Left lung (tissue), 10 donors: ENCODE measurements around the gene CCDC181. TPM values are rescaled to one million over a fixed set of nuclear protein-coding genes. Genes with fewer than 3 reads are reported as not detected.

ENCODE experiments used
- ATAC-seq: fragments of 200-7000 bp; cut with Tn5 transposase; one replicate; pipeline ENCODE4 v1.9.1; 2020; ENCODE audit warnings: moderate library complexity
- DNase-seq, 4 donors: peaks; one replicate each; pipeline ENCODE4 v3.0.0-alpha.2; 2013 to 2020
- H3K27ac ChIP-seq, 2 donors: fragments of 200-600 bp; sonication (generic) in 1 of 2; one replicate each; pipeline versions ENCODE4 v1.5.0 to v1.8.0; 2020 to 2021
- H3K27me3 ChIP-seq, 2 donors: fragments of 200-600 bp; sonication (generic) in 1 of 2; one replicate each; pipeline versions ENCODE4 v1.5.0 to v1.8.0; 2020 to 2021
- H3K36me3 ChIP-seq, 2 donors: fragments of 200-600 bp; sonication (generic) in 1 of 2; one replicate each; pipeline versions ENCODE4 v1.5.0 to v1.8.0; 2020 to 2021
- H3K4me1 ChIP-seq, 2 donors: fragments of 200-600 bp; one replicate each; pipeline ENCODE4 v1.8.0; 2021
- H3K4me3 ChIP-seq, 2 donors: fragments of 200-600 bp; sonication (generic) in 1 of 2; one replicate each; pipeline versions ENCODE4 v1.5.0 to v1.8.0; 2020 to 2021; ENCODE audit warnings: mild to moderate bottlenecking in 1 of 2
- H3K9me3 ChIP-seq, 2 donors: fragments of 200-600 bp; sonication (generic) in 1 of 2; one replicate each; pipeline versions ENCODE4 v1.5.0 to v1.8.0; 2020 to 2021
- CTCF ChIP-seq, 2 donors: fragments of 200-600 bp; sonication (generic) in 1 of 2; IDR thresholded peaks; one replicate each; pipeline versions ENCODE4 v1.5.0 to v1.8.0; 2021; ENCODE audit warnings: antibody characterized with exemption in 2 of 2
- intact Hi-C, 2 donors: fragments of 100-400 bp; cut with DNase I; formaldehyde crosslinking; loops; one replicate each; pipeline versions ENCODE4 v1.11.2 to v1.14.2; 2022
- polyA plus RNA-seq, 6 donors: library from polyadenylated mRNA; unstranded; fragments of 120-200 nt; gene quantifications; one replicate each; pipeline ENCODE4 v1.2.1, GENCODE V29; 2013; ENCODE audit not compliant: insufficient read length in 6 of 6
- total RNA-seq, 2 donors: library from RNA; stranded (reverse); fragmentation: NEBNext Ultra II Directional; extraction: Animal tissue kit (Norgen Biotek cat#: 25700); gene quantifications; one replicate each; pipeline ENCODE4 v1.2.1, GENCODE V29; 2021
- donor health status: DM: no; HTN: yes; CAD: no.
- donor health status: DM: no; HTN: no; CAD: no.

CCDC181 gene
- total and polyA plus RNA-seq, 8 donors: 0.35 to 5.8 (median 3.8) TPM

- TF ChIP-seq CTCF (IDR thresholded peaks at IDR 0.05): no peak
- ATAC-seq: no peak
- DNase-seq: no peak
- intact Hi-C loops: no loop called here
- H3K4me1 ChIP-seq: no peaks in the 10 kb centered on the region
- H3K27ac ChIP-seq: no peak overlapping the region
- H3K9me3 ChIP-seq: no peaks in the 10 kb centered on the region
- no peak overlapping the region for H3K4me3 ChIP-seq
- H3K27me3 ChIP-seq: no peaks in the 10 kb centered on the region
- peaks cover 0 to 94% of the 10 kb centered on the region in 2 donors for H3K36me3 ChIP-seq
Measured at GRCh38 chr1:169381162-169381561, 46.1 kb downstream of the CCDC181 start.

- Histone ChIP-seq H3K9me3 (no peaks in the 10 kb centered on the region), H3K27me3 (no peaks in the 10 kb centered on the region), H3K4me3 (no peak overlapping the region), H3K27ac (no peak overlapping the region), H3K4me1 (peaks cover 9 to 42% of the 10 kb centered on the region in 2 donors), H3K36me3 (peaks cover 0 to 33% of the 10 kb centered on the region in 2 donors)
- TF ChIP-seq CTCF (IDR thresholded peaks at IDR 0.05): no peak
- DNase-seq: no peak
- intact Hi-C loops: no loop called here
- ATAC-seq: no peak
Measured at GRCh38 chr1:169371404-169371803, 55.9 kb downstream of the CCDC181 start.

GRCh38 chr1:169368406-169368769 lies 58.9 kb downstream of the CCDC181 start:
- Histone ChIP-seq H3K4me1 (peaks cover 9 to 45% of the 10 kb centered on the region in 2 donors), H3K36me3 (peaks cover 0 to 22% of the 10 kb centered on the region in 2 donors), H3K9me3 (no peaks in the 10 kb centered on the region), H3K27me3 (no peaks in the 10 kb centered on the region), H3K27ac (peak overlapping the region; percentile 76 to 90), H3K4me3 (peak overlapping the region; percentile 54 to 80)
- DNase-seq: peak in 1 of 4 donors; percentile 23
- no peak for TF ChIP-seq CTCF (IDR thresholded peaks at IDR 0.05)
- intact Hi-C loops: no loop called here
- ATAC-seq: peak; percentile 27

- intact Hi-C loops: no loop called here
- Histone ChIP-seq H3K9me3 (no peaks in the 10 kb centered on the region), H3K4me1 (peaks cover 9 to 45% of the 10 kb centered on the region in 2 donors), H3K27ac (peak within 1 kb of the TSS; percentile 76 to 90), H3K36me3 (peaks cover 0 to 19% of the 10 kb centered on the region in 2 donors), H3K27me3 (no peaks in the 10 kb centered on the region), H3K4me3 (peak within 1 kb of the TSS; percentile 54 to 80)
- ATAC-seq: peak; percentile 100
- peak; percentile 94 to 97 (median 97) for DNase-seq
- no peak for TF ChIP-seq CTCF (IDR thresholded peaks at IDR 0.05)
Measured at GRCh38 chr1:169367686-169368405, 59.4 kb downstream of the CCDC181 start, which contains the start of the genes BLZF1 and NME7. BLZF1 (plus strand) TSS chr1:169368195; CDS start chr1:169369523, 1,328 bp downstream. NME7 (minus strand) TSS chr1:169367797; CDS start chr1:169367710, 87 bp downstream.

GRCh38 chr1:169367096-169367685 lies 60.1 kb downstream of the CCDC181 start:
- Histone ChIP-seq H3K4me3 (peak overlapping the region; percentile 54 to 80), H3K36me3 (peaks cover 0 to 19% of the 10 kb centered on the region in 2 donors), H3K27me3 (no peaks in the 10 kb centered on the region), H3K27ac (peak overlapping the region; percentile 76 to 90), H3K4me1 (peaks cover 9 to 45% of the 10 kb centered on the region in 2 donors), H3K9me3 (no peaks in the 10 kb centered on the region)
- no peak for ATAC-seq
- no peak for DNase-seq
- TF ChIP-seq CTCF (IDR thresholded peaks at IDR 0.05): no peak
- intact Hi-C loops: no loop called here
